SHP77 (cell line): ENCODE data around the gene COL5A1.
"Not testable (repeated sequence)": the region's sequence is repeated elsewhere in the genome, so short reads cannot be mapped to it uniquely, and the experiment has no call there.

Source experiments
- DNase-seq, 2 experiments: peaks; one replicate each; lab custom pipeline; 2025; lab: John Stamatoyannopoulos, UW

Gene COL5A1

GRCh38 chr9:134657666-134658377, 16.2 kb downstream of the COL5A1 start:
- DNase-seq, result no peak

- DNase-seq, result no peak
Observed at GRCh38 chr9:134658378-134658955, 16.9 kb downstream of the COL5A1 start.

DNA sequence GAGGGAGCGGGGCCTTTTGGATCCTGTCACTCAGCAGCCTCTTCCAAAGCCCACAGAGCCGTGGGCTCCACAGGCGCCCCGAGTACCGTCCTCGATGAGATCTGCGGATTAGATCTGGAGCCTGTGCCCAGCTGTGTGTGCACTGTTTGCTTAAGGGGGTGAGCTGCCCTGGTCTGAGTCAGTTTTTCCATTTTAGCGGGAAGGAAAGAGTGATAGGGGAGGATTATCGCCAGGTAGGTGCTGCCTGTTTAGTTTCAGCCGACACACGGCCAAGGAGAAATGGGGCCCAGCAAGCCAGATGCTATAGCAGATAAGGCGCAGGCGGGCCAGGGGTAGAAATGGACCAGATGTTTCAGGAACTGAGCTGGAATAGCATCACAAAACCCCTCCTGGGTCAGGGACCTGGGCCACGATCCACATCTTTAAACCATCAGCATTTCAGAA, 18.1 kb downstream of the COL5A1 start:
- no peak for DNase-seq

DNA sequence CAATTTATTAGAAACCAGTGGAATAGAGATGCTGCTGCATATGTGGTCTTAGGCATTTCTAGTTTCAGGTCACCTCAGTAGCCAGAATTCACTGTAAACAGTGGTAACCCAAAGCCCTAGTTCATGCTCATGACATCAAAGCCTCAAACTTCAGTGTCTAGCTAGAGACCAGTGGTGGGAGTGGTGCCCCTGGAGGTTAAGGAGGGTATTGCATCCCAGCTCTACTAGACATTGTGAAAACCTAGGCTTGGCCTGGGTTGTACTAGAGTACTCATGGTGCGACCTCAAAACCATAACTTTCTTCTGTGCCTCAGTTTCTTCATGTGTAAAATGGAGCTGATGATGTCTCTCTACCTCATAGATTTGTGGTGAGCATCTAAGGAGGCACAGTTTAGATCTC, 18.8 kb downstream of the COL5A1 start:
- DNase-seq, result no peak

DNA sequence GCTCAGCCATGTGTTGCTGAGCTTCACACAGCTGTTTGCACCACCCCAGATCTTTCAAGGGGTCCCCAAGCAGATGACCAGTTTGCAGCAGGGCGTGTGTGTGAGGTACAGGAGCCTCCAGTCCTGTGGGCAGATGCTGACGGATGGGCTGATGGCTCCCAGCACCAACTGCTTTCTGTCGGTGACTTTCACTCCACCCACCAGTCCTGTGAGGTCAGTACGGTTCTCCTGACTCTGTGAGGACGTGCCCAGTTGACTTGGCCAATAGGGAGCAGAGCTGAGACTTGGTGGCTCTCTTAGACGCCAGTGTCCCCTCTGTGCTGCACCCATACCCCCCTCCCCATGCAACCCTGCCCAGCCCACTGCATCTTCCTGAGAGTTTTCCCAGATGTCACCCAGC, 19.7 kb downstream of the COL5A1 start:
- DNase-seq, result no peak

GRCh38 chr9:134661791-134662142, 20.2 kb downstream of the COL5A1 start:
- no peak for DNase-seq

- no peak for DNase-seq
Observed at GRCh38 chr9:134662143-134662876, 20.7 kb downstream of the COL5A1 start.

GRCh38 chr9:134663084-134663483, 21.5 kb downstream of the COL5A1 start:
- DNase-seq, result no peak

DNA sequence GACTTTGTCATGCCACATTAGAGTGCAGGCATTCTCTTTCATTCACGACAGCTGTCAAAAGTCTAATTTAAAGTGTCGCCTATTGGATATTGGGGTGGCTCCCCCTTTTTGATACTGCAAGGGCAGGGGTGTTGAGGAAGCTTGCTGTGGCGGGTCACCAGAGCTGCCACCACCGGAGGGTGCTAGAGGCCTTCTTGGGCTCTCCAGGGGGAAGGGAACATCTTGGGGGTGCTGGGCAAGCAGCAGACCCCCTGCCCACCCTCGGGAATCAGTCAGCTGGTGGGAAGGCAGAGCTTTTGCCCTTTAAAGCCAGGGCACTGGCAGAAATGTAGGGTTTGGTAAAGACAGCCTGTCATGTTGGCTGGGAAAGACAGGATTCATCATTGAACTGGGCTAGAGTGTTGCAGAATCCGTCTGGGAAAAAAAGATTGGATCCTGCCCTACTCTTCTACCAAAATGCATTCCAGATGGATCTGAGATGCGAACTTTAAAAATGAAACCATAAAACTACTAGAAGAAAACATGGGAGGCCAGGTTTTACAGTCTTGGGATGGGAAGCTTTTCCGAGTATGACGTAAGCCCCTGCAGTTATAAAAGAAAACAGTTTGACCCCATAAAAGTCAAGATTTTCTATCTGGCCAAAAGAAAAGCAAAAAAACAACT, 22.3 kb downstream of the COL5A1 start:
- no peak for DNase-seq

DNA sequence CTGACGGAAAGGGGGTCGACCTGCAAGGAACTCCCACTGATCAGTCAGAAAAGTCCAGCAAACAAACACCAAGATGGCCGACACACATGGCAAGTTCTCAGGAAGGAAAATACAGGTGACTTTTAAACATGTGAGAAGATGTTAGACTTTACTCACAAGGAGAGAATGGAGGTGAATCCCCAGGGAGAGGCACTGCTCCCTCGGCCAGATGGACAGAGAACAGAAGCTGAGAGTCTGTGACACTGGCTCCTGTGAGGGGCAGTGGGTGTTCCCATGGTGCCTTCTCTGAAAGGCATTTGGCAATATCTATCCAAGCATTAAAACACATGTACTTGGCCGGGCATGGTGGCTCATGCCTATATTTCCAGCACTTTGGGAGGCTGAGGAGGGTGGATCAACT, 22.8 kb downstream of the COL5A1 start:
- DNase-seq, result no peak

DNA sequence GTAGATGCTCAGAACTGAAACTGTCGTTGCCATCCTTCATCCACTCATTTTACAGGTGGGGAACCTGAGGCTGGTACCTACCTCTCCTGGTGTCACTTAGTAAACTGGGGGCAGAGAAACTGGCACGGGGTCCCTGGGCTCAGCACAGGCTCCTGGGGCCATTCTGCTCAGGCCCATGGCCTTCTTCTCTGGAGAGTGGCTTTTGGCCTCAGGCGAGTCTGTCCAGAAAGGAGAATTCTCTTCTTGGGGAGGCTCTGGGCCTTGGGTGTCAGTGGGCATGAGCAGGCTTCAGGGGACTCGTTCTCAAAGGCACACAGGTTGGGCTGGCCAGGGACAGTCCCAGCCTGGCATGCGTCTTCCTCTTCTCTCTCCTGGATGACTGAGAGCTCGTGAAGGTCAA, 24.6 kb downstream of the COL5A1 start:
- no peak for DNase-seq

- no peak for DNase-seq
Observed at GRCh38 chr9:134666831-134667230, 25.2 kb downstream of the COL5A1 start.

- not testable (repeated sequence) for DNase-seq
Observed at GRCh38 chr9:134668977-134669376, 27.4 kb downstream of the COL5A1 start.

- no peak for DNase-seq
Observed at GRCh38 chr9:134669399-134669955, 27.9 kb downstream of the COL5A1 start.

- DNase-seq, result no peak
Observed at GRCh38 chr9:134670042-134670525, 28.5 kb downstream of the COL5A1 start.

GRCh38 chr9:134670851-134671281, 29.3 kb downstream of the COL5A1 start:
- no peak for DNase-seq

GRCh38 chr9:134671341-134672113, 29.9 kb downstream of the COL5A1 start:
- DNase-seq, result no peak

DNA sequence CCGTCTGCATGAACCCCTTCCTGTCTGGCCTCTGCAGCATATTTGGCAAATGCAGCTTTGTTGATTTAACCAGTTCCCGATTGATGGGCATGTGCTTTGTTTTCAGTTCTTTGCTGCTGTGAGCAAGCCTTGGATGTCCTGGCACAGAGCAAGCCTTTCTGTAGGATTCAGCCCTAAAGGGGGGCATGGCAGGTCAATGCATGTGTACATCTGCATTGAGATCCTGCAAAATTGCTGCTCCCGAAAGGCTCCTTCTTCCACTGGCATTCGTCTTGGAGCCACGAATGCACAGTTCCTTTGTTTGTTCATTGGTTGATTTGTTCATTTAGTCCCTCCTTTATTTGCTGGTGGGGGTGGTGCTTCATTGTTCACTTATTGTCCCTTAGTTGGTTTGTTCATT, 34.8 kb downstream of the COL5A1 start:
- DNase-seq, result no peak

GRCh38 chr9:134676886-134677285, 35.3 kb downstream of the COL5A1 start:
- DNase-seq, result no peak

DNA sequence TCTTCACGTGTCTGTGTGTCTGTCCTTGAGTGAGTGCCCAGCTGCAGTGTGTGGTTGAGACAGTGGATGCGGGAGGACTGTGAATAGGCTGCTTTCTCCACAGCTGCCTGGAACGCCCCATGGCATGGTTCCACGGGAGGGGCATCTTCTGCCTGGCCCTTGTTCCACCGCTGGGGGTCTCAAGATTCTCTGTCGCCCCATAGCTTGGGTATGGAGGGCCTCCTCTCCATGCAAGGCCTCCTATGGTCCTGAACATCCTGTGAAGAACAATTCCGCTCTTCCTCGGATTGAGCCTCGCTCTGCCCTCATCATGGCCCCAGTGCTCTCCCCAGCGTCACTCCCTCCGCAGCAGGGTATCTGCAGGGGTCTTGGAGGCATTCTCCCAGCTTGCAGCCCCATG, 36.1 kb downstream of the COL5A1 start:
- no peak for DNase-seq

DNA sequence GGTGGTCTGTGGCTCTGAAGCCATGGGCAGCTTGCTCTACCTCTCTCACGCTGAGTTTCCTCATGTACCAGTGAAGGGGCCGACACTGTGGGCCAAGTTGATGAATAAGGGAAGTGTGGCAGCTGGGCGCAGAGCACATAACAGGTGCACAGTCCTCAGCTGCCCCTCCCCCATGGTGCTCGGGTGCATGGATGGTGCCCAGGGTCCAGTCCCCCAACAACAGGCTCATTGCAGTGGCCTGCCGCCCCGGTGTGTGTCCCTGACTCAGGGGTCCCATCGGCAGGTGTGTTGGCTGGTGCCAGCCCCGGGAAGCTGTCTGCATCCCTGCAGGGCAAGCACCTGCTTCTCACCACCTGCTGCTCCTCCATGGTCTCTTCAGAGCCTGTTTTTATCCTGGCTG, 36.6 kb downstream of the COL5A1 start:
- DNase-seq, result no peak
